HG03558 (cell line): ENCODE results near the gene RNF152.

ENCODE experiments used
- ATAC-seq: cut with Tn5 transposase; IDR thresholded peaks from one replicate; pipeline ENCODE4 v1.9.1; 2021; ENCODE audit warnings: moderate number of reproducible peaks; ENCODE audit not compliant: unreplicated experiment; ENCODE audit errors: extremely low read depth

RNF152 gene

GRCh38 chr18:61892683-61893308, at the start of gene RNF152:
TSS of gene RNF152 (minus strand) at chr18:61893007. CDS start at chr18:61816463, 76,544 bp downstream.
- ATAC-seq: no peak

GRCh38 chr18:61941948-61942471, 49.2 kb upstream of the RNF152 start:
- ATAC-seq: no peak

- ATAC-seq: no peak
Measured at GRCh38 chr18:61939046-61939674, 46.4 kb upstream of the RNF152 start.

GRCh38 chr18:61935362-61935761, 42.6 kb upstream of the RNF152 start:
- no peak for ATAC-seq

GRCh38 chr18:61931654-61932379, 39.0 kb upstream of the RNF152 start:
- ATAC-seq: no peak

GRCh38 chr18:61929881-61930640, 37.3 kb upstream of the RNF152 start:
- ATAC-seq: no peak

GRCh38 chr18:61926532-61926931, 33.7 kb upstream of the RNF152 start:
- no peak for ATAC-seq

- ATAC-seq: no peak
Measured at GRCh38 chr18:61924550-61924949, 31.7 kb upstream of the RNF152 start.

GRCh38 chr18:61922435-61922834, 29.6 kb upstream of the RNF152 start:
- no peak for ATAC-seq

GRCh38 chr18:61921621-61922235, 28.9 kb upstream of the RNF152 start:
- no peak for ATAC-seq

GRCh38 chr18:61917818-61918217, 25.0 kb upstream of the RNF152 start:
- ATAC-seq: no peak

GRCh38 chr18:61912476-61912875, 19.7 kb upstream of the RNF152 start:
- no peak for ATAC-seq

GRCh38 chr18:61910101-61910500, 17.3 kb upstream of the RNF152 start:
- ATAC-seq: no peak

- ATAC-seq: no peak
Measured at GRCh38 chr18:61908661-61909060, 15.9 kb upstream of the RNF152 start.

GRCh38 chr18:61901323-61901986, 8.6 kb upstream of the RNF152 start:
- ATAC-seq: peak; percentile 89

GRCh38 chr18:61900504-61901281, 7.9 kb upstream of the RNF152 start:
- no peak for ATAC-seq

GRCh38 chr18:61898640-61899101, 5.9 kb upstream of the RNF152 start:
- no peak for ATAC-seq

- ATAC-seq: no peak
Measured at GRCh38 chr18:61896757-61897156, 4.0 kb upstream of the RNF152 start.

- no peak for ATAC-seq
Measured at GRCh38 chr18:61896118-61896517, 3.3 kb upstream of the RNF152 start.
